RWPE2 (cell line): ENCODE measurements around the gene MMGT1.

ENCODE experiments used
- ATAC-seq: fragments of 200-7000 bp; cut with Tn5 transposase; 3 replicates; pipeline ENCODE4 v1.9.1; 2021; ENCODE audit warnings: low read depth
- DNase-seq: peaks from one replicate; pipeline ENCODE4 v3.0.0-alpha.2; 2020; ENCODE audit warnings: low spot score
- H3K27ac ChIP-seq: fragments of 450-650 bp; 2 replicates; pipeline ENCODE4 v1.5.1; 2017; ENCODE audit warnings: mild to moderate bottlenecking; ENCODE audit not compliant: poor library complexity, severe bottlenecking
- H3K27me3 ChIP-seq: fragments of 250-450 bp; sonication (Bioruptor Pico); 2 replicates; pipeline ENCODE4 v1.5.1; 2021; ENCODE audit warnings: mild to moderate bottlenecking, moderate library complexity; ENCODE audit not compliant: insufficient read depth, poor library complexity, severe bottlenecking
- H3K36me3 ChIP-seq: fragments of 250-450 bp; sonication (Bioruptor Pico); 2 replicates; pipeline ENCODE4 v1.5.1; 2020; ENCODE audit warnings: low read depth, mild to moderate bottlenecking, moderate library complexity
- H3K4me1 ChIP-seq: fragments of 250-450 bp; sonication (Bioruptor Pico); 2 replicates; pipeline ENCODE4 v1.5.1; 2021; ENCODE audit warnings: mild to moderate bottlenecking, moderate library complexity; ENCODE audit not compliant: insufficient read depth, poor library complexity, severe bottlenecking
- H3K4me3 ChIP-seq: fragments of 250-450 bp; sonication (Bioruptor Pico); 2 replicates; pipeline ENCODE4 v1.5.1; 2021; ENCODE audit warnings: mild to moderate bottlenecking, moderate library complexity; ENCODE audit not compliant: severe bottlenecking
- H3K9me3 ChIP-seq: fragments of 250-450 bp; sonication (Bioruptor Pico); 2 replicates; pipeline ENCODE4 v1.5.1; 2021; ENCODE audit warnings: mild to moderate bottlenecking, moderate library complexity; ENCODE audit not compliant: severe bottlenecking
- CTCF ChIP-seq: fragments of 450-650 bp; IDR thresholded peaks from one replicate; pipeline ENCODE4 v1.5.1; 2017; ENCODE audit warnings: mild to moderate bottlenecking, moderate library complexity; ENCODE audit not compliant: poor library complexity, severe bottlenecking

Gene MMGT1

GRCh38 chrX:136015016-136015415 lies 41.2 kb upstream of the MMGT1 start:
- Histone ChIP-seq H3K4me1 (no peaks in the 10 kb centered on the region), H3K27me3 (no peaks in the 10 kb centered on the region)
- no peak for TF ChIP-seq CTCF

GRCh38 chrX:135988245-135988644 lies 14.5 kb upstream of the MMGT1 start:
- Histone ChIP-seq H3K4me3 (no peak overlapping the region), H3K4me1 (peaks cover 3% of the 10 kb centered on the region), H3K27me3 (no peaks in the 10 kb centered on the region), H3K9me3 (no peaks in the 10 kb centered on the region), H3K27ac (no peak overlapping the region), H3K36me3 (no peaks in the 10 kb centered on the region)
- DNase-seq (no peak), ATAC-seq (no peak)
- TF ChIP-seq CTCF: no peak

More at GRCh38 chrX:136015016-136015415, 41.2 kb upstream of the MMGT1 start:
- H3K36me3 ChIP-seq: no peaks in the 10 kb centered on the region; the same call in none of the 2 replicates
- H3K27ac ChIP-seq: no peak overlapping the region
- H3K9me3 ChIP-seq: no peaks in the 10 kb centered on the region
- H3K4me3 ChIP-seq: no peak overlapping the region
- ATAC-seq (no peak), DNase-seq (no peak)

- Histone ChIP-seq H3K27me3 (no peaks in the 10 kb centered on the region), H3K27ac (peak overlapping the region; percentile 48), H3K9me3 (no peaks in the 10 kb centered on the region), H3K36me3 (no peaks in the 10 kb centered on the region), H3K4me1 (peaks cover 3% of the 10 kb centered on the region), H3K4me3 (peak overlapping the region; percentile 63)
- no peak for TF ChIP-seq CTCF
- ATAC-seq: no peak
- no peak for DNase-seq
These were observed 12.2 kb upstream of the MMGT1 start for GRCh38 chrX:135985973-135986310.

- peak; percentile 47 for DNase-seq
- Histone ChIP-seq H3K9me3 (no peaks in the 10 kb centered on the region), H3K4me3 (peak within 1 kb of the TSS; percentile 63), H3K4me1 (peaks cover 3% of the 10 kb centered on the region), H3K27ac (peak within 1 kb of the TSS; percentile 48), H3K36me3 (no peaks in the 10 kb centered on the region), H3K27me3 (no peaks in the 10 kb centered on the region)
- peak; percentile 90 for ATAC-seq
- TF ChIP-seq CTCF: no peak
These were observed 11.6 kb upstream of the MMGT1 start, which contains the start of gene SLC9A6 for GRCh38 chrX:135985157-135985972. Gene SLC9A6, plus strand, starts transcription at chrX:135985435. Its CDS starts 224 bp downstream, at chrX:135985659.

- no peak for ATAC-seq
These were observed 11.0 kb upstream of the MMGT1 start for GRCh38 chrX:135984791-135985156.

More at GRCh38 chrX:135984791-135985156, 11.0 kb upstream of the MMGT1 start:
- Histone ChIP-seq H3K9me3 (no peaks in the 10 kb centered on the region), H3K4me1 (peaks cover 3% of the 10 kb centered on the region), H3K4me3 (peak overlapping the region; percentile 63), H3K36me3 (no peaks in the 10 kb centered on the region), H3K27me3 (no peaks in the 10 kb centered on the region), H3K27ac (peak overlapping the region; percentile 48)
- TF ChIP-seq CTCF: no peak
- DNase-seq: no peak
